22Rv1 (cell line): ENCODE data around the gene ILRUN.
"Not testable (repeated sequence)": the region's sequence is repeated elsewhere in the genome, so short reads cannot be mapped to it uniquely, and the experiment has no call there.

Experiments used
- H3K27ac ChIP-seq: fragments of 450-650 bp; 2 replicates; pipeline ENCODE4 v1.5.1; 2017
- ZFX ChIP-seq: fragments of 450-650 bp; IDR thresholded peaks from 2 replicates; pipeline ENCODE4 v1.6.1; 2017; ENCODE audit warnings: antibody characterized with exemption, borderline replicate concordance
- TF ChIP-seq, protein P1 (sequence below): fragments of 450-650 bp; IDR thresholded peaks from 2 replicates; pipeline ENCODE4 v1.5.1; 2017; ENCODE audit warnings: mild to moderate bottlenecking

Gene ILRUN

GRCh38 chr6:34671801-34672656 lies 24.5 kb downstream of the ILRUN start:
- H3K27ac ChIP-seq, result no peak overlapping the region
- TF ChIP-seq ZFX, result no peak
- TF ChIP-seq, protein P1, sequence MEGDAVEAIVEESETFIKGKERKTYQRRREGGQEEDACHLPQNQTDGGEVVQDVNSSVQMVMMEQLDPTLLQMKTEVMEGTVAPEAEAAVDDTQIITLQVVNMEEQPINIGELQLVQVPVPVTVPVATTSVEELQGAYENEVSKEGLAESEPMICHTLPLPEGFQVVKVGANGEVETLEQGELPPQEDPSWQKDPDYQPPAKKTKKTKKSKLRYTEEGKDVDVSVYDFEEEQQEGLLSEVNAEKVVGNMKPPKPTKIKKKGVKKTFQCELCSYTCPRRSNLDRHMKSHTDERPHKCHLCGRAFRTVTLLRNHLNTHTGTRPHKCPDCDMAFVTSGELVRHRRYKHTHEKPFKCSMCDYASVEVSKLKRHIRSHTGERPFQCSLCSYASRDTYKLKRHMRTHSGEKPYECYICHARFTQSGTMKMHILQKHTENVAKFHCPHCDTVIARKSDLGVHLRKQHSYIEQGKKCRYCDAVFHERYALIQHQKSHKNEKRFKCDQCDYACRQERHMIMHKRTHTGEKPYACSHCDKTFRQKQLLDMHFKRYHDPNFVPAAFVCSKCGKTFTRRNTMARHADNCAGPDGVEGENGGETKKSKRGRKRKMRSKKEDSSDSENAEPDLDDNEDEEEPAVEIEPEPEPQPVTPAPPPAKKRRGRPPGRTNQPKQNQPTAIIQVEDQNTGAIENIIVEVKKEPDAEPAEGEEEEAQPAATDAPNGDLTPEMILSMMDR, result no peak

- TF ChIP-seq, protein P1, result no peak
- TF ChIP-seq ZFX, result no peak
- H3K27ac ChIP-seq, result no peak overlapping the region
Observed at GRCh38 chr6:34671367-34671766, 25.2 kb downstream of the ILRUN start.

DNA sequence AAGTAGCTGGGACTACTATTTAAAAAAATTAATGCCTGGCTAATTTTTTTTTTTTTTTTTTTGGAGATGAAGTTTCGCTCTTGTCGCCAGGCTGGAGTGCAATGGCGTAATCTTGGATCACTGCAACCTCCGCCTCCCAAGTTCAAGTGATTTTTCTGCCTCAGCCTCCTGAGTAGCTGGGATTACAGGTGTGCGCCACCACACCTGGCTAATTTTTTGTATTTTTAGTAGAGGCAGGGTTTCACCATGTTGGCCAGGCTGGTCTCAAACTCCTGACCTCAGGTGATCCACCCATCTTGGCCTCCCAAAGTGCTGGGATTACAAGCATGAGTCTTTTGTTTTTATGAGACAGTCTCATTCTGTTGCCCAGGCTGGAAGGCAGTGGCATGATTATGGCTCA lies 27.8 kb downstream of the ILRUN start:
- H3K27ac ChIP-seq, result not testable (repeated sequence)

DNA sequence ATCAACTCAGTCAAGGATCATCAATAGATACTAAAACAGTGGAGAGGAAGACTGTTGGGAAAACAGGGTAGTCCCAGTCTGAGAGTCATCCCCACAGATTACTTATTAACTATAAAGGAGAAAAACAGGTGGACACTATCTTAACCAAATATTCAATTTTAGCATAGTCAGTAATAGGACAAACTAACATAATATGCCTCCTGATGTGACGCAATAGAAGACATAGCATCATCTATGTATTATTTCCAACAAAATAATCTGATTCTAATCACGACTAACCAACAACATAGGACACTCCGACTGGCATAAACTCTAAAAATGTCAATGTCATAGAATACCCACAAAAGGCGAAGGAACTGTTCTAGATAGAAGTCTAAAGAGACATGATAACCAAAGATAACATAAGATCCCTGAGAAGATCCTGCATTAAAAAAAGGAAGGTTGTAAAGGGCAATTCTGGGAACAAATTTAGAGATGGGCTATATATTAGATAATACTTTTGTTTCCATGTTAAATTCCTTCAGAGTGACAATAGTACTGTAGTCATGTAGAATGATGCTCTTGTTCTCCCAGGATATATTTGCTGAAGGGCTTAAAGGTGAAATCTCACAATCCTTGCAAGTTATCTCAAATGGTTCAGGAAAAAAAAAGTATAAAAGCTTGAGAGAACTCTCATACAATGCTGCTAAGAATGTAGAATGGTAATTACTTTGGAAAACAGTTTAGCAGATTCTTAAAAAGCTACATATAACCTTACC lies 28.9 kb downstream of the ILRUN start:
- TF ChIP-seq, protein P1, result no peak
- TF ChIP-seq ZFX, result no peak
- peak overlapping the region; percentile 49 for H3K27ac ChIP-seq

DNA sequence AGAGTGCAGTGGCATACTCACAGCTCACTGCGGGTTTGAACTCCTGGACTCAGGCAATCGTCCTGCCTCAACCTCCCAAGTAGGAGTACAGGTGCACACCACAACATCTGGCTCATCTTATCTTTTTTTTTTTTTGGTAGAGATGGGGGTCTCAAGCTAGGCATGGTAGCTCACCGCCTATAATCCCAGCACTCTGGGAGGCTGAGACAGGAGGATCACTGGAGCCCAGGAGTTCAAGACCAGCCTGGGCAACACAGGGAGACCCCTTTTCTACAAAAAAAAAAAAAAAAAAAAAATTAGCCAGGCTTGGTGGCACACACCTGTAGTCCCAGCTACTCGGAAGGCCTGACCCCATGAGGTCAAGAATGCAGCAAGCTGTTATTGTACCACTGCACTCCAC lies 31.5 kb downstream of the ILRUN start:
- no peak for TF ChIP-seq ZFX
- peak overlapping the region; percentile 4 for H3K27ac ChIP-seq

- peak overlapping the region; percentile 4 for H3K27ac ChIP-seq
- TF ChIP-seq, protein P1, result no peak
- no peak for TF ChIP-seq ZFX
Observed at GRCh38 chr6:34664256-34664971, 32.2 kb downstream of the ILRUN start.

DNA sequence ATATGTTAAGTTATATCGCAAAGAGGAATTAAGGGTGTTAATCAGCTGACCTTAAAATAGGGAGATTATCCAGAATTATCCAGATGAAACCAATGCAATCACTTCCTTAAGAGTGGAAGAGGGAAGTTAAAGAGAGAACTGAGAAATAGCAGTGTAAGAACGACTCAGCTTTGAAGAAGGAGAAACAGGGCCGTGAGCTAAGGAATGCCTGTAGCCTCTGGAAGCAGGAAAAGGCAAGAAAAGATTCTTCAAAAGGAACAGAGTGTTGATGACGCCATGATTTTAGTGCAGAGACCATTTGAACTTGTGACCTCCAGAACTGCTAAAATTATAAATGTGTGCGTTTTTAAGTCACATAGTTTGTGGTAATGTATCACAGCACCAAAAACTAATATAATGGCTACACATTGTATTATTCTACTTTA lies 32.7 kb downstream of the ILRUN start:
- TF ChIP-seq ZFX, result no peak
- TF ChIP-seq, protein P1, result no peak
- peak overlapping the region; percentile 4 for H3K27ac ChIP-seq

- H3K27ac ChIP-seq, result no peak overlapping the region
- TF ChIP-seq, protein P1, result no peak
- TF ChIP-seq ZFX, result no peak
Observed at GRCh38 chr6:34663371-34663770, 33.2 kb downstream of the ILRUN start.
